Hematopoietic multipotent progenitor cell treated with erythropoietin and hydrocortisone succinate and interleukin-3 and kit ligand, for 8 days (in vitro differentiated cells): ENCODE data around the gene DIPK2A.
A peak's percentile ranks its signal among the peaks of the same experiment; 100 is the strongest.

ENCODE experiments used
- DNase-seq: peaks from one replicate; pipeline ENCODE4 v3.0.0-alpha.2; 2015

The DIPK2A gene

DNA sequence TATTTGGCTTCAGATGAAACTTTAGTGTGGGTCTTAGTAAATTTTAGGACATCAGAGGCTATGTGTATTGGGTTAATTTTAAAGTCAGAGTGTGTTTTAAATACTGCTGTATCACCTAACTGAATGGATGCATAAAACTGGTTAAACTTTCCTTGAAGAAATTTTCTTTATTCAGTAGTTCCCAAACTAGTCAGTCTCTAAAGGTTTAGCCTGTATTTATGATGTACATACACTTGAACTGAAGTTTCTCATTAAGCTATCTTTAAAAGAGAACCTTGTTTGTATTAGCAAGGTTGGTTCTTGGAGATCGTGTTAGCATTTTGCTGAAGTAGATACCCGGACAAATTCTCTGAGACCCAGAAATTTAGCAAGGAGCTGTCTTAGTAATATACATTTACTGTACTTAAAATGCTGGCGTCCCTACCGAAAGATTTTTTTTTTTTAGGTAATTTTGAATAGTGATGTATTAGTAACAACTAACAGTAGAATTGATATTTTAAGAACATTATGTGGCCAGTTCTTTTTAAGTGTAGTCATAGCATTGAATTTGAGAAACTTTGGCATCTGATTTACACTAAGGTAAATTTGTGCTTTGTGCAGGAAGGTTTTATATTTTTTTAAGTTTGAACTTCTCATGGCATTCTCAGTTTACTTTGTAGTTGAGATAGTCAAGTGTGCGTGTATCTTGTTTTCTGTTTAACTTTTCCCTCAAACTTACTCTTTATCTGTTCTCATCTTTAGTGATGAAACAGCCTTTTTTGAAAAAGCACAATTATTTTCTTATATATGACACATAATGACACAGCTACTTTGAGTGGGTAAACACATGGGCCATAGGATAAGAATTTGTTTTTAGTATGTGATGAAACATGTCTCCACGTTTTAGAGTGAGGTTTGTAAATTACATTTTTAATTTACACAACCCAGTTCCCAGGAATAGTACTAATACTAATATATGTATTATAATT lies 2.9 kb downstream of the DIPK2A start:
- peak; percentile 72 for DNase-seq

DNA sequence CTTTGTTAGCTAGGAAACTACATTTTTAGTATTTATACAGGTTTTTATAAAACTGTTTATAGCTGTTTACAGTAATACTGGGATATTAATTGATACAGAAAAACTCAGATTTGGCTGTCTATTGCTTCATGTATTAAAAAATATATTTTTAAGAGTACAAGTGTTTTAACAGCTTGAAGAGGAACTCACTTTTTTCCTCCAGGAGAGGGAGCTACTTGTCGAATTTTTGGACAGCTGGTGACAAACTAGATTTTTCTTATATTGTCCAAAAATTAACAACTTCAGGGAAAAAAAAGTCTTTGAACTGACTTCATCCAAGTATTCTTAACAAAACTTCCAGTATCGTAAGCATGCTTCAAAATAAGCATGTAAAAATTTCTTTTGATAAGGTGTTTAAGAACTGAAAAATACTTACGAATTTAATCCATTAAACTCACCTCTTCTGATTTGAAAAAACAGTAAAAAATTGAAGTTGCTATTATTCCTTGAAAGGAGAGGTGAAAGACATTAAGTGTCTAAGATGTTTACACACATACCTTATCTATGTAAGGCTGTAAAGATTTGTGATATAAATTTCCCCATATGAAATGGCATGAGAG lies 4.0 kb downstream of the DIPK2A start:
- peak; percentile 73 for DNase-seq

DNA sequence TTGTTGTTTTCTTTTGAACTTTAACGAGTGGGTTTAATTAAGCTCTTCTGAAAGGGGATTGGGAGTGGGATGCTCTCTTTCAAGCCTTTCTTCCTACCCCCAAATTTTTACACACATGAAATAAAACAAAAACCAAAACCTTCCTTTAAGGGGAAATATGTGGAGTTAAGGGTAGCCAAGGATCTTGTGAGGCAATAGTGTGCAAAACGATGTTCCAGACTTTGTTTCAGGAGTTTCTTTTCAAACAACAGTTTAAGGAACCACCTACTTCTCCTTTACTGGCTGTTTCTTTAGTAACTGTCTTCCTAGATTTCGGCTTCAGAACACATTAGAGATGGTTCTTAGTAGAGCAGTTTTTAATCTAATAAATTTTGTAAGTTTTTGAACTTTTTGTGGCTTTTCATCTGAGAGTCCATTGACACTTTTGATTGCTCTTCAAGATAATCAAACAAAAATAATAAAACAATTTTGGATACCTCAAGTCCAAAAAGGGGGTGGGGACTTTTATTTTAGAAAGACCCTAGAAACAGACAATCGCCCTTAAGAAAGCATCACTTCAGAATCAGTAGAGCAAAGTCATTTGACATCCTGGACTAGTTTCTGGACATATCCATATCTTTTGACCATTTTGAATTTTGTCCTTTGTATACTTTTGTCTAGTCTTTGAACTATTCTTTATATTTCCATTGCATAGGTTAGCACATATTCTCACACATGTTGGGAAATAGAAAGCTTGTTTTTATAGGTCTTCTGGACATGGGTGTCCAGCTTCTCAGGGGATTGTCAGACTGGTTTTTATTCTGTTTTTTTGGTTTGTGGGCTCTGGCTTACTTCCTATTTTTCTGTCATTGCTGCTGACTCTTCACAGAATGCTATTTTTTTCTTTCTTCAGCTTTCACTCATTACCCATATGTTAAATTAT lies 6.0 kb downstream of the DIPK2A start:
- peak; percentile 23 for DNase-seq

DNA sequence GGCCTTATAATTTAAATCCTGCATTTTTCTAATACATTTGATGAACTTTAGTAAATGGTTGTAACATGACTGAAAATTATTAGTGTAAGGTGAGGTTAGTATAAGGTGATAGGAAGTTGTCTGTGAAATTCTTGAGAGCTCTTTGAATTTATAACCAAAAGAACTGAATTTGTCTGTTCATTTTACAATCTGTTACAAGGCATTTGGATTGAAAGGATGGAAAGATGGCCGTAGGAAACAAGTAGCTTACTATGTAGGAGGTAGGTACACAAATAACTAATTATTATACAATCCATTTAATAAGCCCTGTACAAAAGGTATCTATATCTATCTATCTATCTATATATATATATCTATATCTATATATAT lies 6.6 kb downstream of the DIPK2A start:
- no peak for DNase-seq

DNA sequence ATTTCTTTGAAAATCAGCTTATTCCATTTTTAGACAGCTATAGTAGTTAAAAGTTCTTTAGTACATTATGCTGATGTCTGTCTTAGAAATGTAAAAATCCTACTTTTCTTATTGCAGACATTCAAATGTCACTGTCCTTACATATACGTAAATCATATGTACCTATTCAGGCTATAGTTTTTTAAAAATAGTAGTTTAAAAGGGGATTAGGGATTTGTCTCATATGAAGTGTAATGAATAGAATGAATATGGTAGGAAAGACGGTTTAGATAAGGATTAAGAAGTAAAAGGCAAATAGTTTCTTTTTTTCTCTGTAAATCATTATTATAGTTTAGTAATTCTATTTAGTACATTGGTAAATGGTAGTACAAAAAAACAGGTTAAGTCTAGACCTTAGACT lies 7.4 kb downstream of the DIPK2A start:
- no peak for DNase-seq

DNA sequence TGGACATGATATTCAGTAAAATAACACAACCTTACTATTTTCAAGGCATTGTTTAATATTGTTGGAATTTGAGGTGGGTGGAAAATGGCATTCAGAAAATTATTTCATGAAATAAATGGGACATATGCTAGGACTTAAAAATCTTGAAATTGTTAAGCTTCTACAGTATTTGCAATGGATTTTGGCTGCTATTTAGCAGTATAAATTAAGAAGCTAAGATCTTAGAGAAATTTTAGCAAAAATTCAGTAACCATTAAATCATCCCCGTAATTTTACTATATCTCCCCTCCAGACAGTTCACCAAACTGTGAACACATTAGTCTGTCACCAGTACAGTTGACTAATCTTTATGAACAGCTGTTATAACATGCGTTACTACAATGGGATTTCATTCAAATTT lies 8.2 kb downstream of the DIPK2A start:
- DNase-seq = no peak

DNA sequence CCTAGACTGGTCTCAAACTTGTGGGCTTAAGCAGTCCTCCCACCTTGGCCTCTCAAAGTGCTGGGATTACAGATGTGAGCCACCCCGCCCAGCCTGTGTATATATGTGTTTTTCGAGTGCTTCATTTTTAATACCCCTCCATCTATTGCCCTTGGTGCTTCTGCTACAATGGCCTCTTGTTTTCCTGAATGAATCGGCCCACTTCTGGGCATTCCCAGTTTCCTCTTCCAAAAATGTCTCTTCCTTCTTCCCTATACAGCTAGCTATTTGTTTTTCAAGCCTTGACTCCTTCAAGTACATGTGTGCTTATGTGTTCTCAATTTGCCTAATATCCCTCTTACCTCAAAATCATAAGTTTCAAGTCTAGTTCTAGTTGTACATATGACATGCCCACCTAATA lies 16.7 kb downstream of the DIPK2A start:
- no peak for DNase-seq

DNA sequence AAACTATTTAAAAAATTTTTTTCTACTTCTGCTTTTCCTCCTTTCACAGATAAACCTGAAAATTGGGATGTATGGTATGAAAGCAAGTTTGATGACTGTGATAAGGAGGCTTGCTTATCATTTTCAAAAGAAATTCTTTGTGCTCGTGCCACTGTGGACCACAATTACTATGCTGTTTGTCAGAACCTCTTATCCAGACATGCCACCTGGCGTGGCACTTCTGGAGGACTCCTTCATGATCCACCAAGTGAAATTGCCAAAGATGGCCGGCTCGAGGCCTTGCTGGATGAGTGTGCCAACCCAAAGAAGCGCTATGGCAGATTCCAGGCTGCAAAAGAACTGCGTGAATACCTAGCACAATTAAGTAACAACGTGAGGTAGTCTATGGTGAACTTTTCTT lies 17.8 kb downstream of the DIPK2A start:
- DNase-seq = peak; percentile 89

DNA sequence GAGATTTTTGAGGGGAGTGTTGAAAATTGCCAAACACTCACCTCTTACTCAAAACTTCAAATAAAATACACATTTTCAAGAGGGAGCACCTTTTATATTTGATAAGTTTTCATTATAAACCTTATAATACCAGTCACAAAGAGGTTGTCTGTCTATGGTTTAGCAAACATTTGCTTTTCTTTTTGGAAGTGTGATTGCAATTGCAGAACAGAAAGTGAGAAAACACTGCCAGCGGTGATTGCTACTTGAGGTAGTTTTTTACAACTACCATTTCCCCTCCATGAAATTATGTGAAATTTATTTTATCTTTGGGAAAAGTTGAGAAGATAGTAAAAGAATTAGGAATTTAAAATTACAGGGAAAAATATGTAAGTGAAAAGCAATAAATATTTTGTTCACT lies 20.1 kb downstream of the DIPK2A start:
- DNase-seq = no peak

DNA sequence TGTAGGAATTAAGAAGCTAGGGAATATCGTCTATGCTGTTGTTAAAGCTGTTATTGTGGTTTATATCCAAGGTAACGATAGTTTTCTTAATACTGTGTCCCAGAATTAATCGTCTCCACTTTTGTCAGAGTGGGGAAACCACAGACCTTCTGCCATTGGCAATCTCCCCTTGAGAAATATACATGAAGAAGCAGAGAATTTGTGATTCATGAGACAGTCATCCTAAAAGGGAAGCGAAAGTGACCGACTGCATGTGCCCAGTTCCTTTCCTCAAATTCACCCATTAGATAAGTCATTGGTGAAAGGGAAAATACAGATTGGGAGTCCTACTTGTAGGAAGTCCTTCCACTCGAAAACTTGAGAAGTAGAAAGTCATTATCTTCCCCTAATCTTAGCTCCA lies 26.6 kb downstream of the DIPK2A start:
- no peak for DNase-seq

DNA sequence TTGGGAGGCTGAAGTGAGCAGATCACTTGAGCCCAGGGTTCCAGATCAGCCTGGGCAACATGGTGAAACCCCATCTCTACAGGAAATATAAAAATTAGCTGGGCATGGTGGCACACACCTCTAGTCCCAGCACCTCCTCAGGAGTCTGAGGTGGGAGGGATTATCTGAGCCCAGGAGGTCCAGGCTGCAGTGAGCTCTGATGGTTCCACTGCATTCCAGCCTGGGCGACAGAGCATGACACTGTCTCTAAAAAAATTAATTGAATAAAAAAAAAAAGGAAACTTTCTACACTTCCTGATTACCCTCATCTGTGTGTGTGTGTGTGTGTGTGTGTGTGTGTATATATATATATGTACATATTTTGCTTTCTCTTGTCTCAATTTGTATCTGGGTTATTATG lies 31.4 kb downstream of the DIPK2A start:
- DNase-seq = no peak

DNA sequence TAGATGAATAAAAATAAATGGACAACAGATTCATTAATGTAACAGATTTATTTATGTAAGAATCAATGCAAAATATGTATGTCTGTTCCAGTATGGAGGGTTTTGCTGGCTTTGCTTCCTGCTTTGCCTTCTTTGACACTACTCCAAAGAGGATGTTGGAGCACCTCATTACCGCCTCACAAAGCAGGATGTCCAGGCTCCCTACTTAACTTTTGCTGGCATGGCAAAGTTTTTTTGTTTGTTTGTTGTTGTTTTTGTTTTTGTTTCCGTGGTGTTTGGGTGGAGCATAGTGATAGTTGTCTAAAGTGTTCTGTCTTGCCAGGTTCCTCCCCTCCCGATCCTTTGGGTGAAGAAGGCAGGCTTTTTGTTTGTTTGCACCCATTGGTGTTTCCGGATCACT lies 38.7 kb downstream of the DIPK2A start:
- no peak for DNase-seq

DNA sequence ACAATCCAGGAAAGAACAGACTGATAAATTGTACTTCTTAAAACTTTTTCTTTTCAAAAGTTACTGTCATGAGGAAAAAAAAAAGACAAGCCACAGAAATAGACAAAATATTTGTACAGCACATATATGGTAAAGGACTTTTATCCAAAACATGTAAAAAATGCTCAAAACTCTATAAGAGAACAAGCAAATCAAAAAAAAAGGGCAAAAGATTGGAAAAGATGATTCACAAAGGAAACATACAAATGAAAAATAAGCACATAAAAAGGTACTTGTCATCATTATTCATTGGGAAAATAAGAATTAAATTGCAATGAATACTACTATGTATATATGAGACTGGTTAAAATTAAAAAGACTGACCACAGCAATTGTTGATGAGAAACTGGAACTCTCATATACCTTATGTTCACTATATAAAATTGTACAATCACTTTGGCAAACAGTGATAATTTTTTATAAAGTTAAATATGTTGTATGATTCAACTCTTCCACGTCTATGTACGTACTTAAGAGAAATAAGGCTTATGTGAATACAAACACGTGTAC lies 39.7 kb downstream of the DIPK2A start:
- no peak for DNase-seq

DNA sequence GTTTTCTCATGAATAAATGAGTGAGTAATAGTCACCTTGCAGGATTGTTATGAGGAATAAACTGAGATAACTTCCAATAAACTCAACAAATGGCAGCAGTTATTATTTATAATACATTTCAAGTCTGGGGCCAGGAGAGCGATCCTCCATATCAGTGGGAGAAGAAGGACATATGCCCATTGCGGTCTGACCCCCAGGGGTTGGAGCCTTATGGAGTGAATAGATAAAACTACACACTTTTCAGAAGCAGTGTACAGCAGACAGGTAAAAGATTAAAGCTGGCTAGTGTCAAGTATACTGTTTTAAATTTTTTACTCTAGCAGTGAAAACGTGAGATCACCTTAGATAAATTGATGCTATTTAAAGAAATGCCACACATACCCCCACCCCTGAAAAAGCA lies 43.5 kb downstream of the DIPK2A start:
- no peak for DNase-seq

DNA sequence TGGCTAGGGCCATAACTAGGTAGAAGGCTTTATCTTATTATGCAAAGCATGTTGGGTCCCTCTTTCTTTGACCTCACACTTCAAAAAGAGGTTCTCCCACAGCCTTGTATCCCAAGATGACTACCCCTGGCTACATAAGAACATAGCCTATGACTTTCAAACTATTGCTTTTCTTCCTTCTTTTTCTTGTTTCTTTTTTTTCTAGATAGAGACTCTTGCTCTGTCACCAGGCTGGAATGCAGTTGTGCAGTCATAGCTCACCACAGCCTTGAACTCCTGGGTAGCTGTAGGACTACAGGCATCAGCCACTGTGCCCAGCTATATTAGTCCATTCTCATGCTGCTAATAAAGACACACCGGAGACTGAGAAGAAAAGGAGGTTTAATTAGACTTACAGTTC lies 47.2 kb downstream of the DIPK2A start:
- DNase-seq = no peak
